NCI-H2227 (cell line): ENCODE results near the gene ATP5F1E.
"Not testable (repeated sequence)": the region's sequence is repeated elsewhere in the genome, so short reads cannot be mapped to it uniquely, and the experiment has no call there.

Experiments
- DNase-seq: peaks from one replicate; lab custom pipeline; 2025; ENCODE audit not compliant: unreplicated experiment; lab: John Stamatoyannopoulos, UW

The ATP5F1E gene

GRCh38 chr20:58992911-58993310 lies 39.2 kb downstream of the ATP5F1E start:
- DNase-seq, result no peak

GRCh38 chr20:58991715-58992114 lies 40.4 kb downstream of the ATP5F1E start:
- no peak for DNase-seq

- DNase-seq, result no peak
Observed at GRCh38 chr20:58990651-58991445, 41.3 kb downstream of the ATP5F1E start.

GRCh38 chr20:58989196-58989595 lies 42.9 kb downstream of the ATP5F1E start:
- no peak for DNase-seq

GRCh38 chr20:58988565-58988882 lies 43.6 kb downstream of the ATP5F1E start:
- no peak for DNase-seq

- DNase-seq, result no peak
Observed at GRCh38 chr20:58987790-58988564, 44.2 kb downstream of the ATP5F1E start.

GRCh38 chr20:58986968-58987517 lies 45.1 kb downstream of the ATP5F1E start:
- peak; percentile 86 for DNase-seq

GRCh38 chr20:58986286-58986967 lies 45.7 kb downstream of the ATP5F1E start:
- DNase-seq, result no peak

GRCh38 chr20:58985656-58986055 lies 46.5 kb downstream of the ATP5F1E start:
- no peak for DNase-seq

GRCh38 chr20:58984691-58985090 lies 47.4 kb downstream of the ATP5F1E start:
- no peak for DNase-seq

GRCh38 chr20:58983115-58983468 lies 49.0 kb downstream of the ATP5F1E start:
- DNase-seq, result not testable (repeated sequence)

GRCh38 chr20:58982406-58983114 lies 49.6 kb downstream of the ATP5F1E start:
- no peak for DNase-seq

- DNase-seq, result no peak
Observed at GRCh38 chr20:58981628-58982364, 50.3 kb downstream of the ATP5F1E start.

- peak; percentile 92 for DNase-seq
Observed at GRCh38 chr20:58980711-58981627, 51.2 kb downstream of the ATP5F1E start, which contains the start of gene NELFCD. TSS of gene NELFCD (plus strand) at chr20:58981256. CDS start at chr20:58981310, 54 bp downstream.

GRCh38 chr20:58978351-58979190 lies 53.6 kb downstream of the ATP5F1E start:
- DNase-seq, result no peak

GRCh38 chr20:58976061-58976730 lies 55.9 kb downstream of the ATP5F1E start:
- DNase-seq, result no peak
